ENCODE measurements around the gene KLRG1. TPM values are rescaled to one million over a fixed set of nuclear protein-coding genes. Genes with fewer than 3 reads are reported as not detected.

The KLRG1 gene
- total RNA-seq, 3 donors from 2014 or later, result 2.0 to 3.9 (median 3.8) TPM

DNA sequence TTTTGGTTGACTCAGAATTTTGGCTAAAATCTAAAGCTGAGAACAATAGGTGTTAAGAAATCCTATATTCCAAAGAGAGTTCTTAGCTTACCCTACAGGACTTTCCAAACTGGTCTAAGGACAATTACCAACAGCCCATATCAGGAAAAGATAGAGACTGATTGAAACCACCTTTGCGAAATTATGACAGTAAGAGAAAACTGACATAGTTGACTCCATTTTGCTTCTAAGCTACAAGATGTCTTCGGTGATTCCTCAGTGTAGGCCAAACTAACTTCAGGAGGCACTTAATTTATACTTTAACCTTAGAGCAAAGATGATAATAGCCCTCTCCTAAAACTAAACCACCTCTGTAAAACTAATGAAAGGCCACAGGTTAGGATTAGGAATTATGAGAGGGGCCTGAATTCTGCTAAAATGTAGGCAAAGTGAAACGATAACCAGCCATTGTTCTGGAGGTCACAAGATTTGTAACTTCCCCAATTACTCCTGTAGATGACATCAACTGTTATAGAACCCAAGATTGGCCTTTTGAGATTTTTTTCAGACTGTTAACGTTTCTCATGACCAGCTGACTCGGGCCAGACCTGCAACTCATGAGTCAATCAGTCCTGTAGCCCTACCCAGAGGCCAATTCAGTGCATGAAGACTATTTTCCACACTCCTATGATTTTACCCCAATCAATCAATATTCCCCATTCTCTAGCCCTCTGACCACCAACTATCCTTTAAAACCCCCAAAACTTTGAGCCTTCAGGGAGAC, 43.0 kb downstream of the KLRG1 start:
- intact Hi-C loops (cut with DNase I; ENCODE audit: low total_unique reads), result no loop called here
- Histone ChIP-seq H3K9me3 (no peaks in the 10 kb centered on the region), H3K27ac (no peak overlapping the region), H3K27me3 (no peaks in the 10 kb centered on the region), H3K36me3 (no peaks in the 10 kb centered on the region), H3K4me3 (no peak overlapping the region), H3K4me1 (no peaks in the 10 kb centered on the region)
- no peak for TF ChIP-seq POLR2AphosphoS5 (IDR thresholded peaks at IDR 0.05)
- TF ChIP-seq POLR2A (IDR thresholded peaks at IDR 0.05), result no peak
- TF ChIP-seq, protein P1, sequence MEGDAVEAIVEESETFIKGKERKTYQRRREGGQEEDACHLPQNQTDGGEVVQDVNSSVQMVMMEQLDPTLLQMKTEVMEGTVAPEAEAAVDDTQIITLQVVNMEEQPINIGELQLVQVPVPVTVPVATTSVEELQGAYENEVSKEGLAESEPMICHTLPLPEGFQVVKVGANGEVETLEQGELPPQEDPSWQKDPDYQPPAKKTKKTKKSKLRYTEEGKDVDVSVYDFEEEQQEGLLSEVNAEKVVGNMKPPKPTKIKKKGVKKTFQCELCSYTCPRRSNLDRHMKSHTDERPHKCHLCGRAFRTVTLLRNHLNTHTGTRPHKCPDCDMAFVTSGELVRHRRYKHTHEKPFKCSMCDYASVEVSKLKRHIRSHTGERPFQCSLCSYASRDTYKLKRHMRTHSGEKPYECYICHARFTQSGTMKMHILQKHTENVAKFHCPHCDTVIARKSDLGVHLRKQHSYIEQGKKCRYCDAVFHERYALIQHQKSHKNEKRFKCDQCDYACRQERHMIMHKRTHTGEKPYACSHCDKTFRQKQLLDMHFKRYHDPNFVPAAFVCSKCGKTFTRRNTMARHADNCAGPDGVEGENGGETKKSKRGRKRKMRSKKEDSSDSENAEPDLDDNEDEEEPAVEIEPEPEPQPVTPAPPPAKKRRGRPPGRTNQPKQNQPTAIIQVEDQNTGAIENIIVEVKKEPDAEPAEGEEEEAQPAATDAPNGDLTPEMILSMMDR (IDR thresholded peaks at IDR 0.05), result no peak
- DNase-seq (ENCODE audit: low spot score in 2 of 2), result no peak

DNA sequence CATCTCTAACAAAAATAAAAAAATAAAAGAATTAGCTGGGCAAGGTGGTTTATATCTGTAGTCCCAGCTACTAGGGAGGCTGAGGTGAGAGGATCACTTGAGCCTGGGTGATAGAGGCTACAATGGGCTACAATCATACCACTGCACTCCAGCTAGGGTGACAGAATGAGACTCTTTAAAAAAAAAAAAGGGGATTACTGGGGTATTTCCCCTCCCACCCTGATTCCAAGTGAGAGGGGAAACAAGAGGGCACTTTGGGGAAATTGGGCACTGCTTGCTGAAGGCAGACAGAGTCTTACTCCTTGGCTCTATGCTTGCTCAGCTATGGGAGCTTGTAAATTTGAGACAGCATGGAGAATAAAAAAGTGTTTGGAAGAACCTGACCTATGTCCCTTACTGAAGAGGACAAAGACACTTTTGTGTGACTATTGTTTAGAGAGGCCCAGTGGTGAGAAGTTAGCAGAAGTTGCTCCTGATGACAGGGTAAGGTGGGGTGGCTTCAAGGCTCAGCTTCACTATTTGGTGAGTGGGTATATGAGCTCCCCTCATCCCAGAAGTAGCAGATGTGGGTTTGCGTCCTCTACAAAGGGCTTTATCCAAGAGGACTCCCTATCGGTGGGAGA, 44.0 kb downstream of the KLRG1 start:
- TF ChIP-seq, protein P1 (IDR thresholded peaks at IDR 0.05), result no peak
- TF ChIP-seq POLR2AphosphoS5 (IDR thresholded peaks at IDR 0.05) (no peak), POLR2A (IDR thresholded peaks at IDR 0.05) (no peak)
- H3K4me3 ChIP-seq, result no peak overlapping the region
- H3K9me3 ChIP-seq, result no peaks in the 10 kb centered on the region
- no peak overlapping the region for H3K27ac ChIP-seq
- no peaks in the 10 kb centered on the region for H3K4me1 ChIP-seq
- no peaks in the 10 kb centered on the region for H3K27me3 ChIP-seq
- H3K36me3 ChIP-seq, result no peaks in the 10 kb centered on the region
- no peak for DNase-seq (ENCODE audit: low spot score in 2 of 2)
- intact Hi-C loops (cut with DNase I; ENCODE audit: low total_unique reads), result no loop called here

DNA sequence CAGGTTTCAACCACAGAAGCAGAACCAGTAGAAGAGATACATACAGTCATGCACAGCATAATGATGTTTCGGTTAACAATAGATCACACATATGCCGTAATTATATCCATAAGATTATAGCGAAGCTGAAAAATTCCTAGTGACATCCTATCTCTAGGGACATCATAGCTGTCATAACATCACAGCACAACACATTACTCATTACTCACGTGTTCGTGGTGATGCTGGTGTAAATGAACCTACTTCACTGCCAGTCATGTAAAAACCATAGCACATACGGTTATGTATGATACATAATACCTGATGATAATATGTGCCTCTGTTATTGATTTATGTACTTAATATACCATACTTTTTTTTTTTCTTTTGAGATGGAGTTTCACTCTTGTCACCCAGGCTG, 44.7 kb downstream of the KLRG1 start:
- Histone ChIP-seq H3K9me3 (no peaks in the 10 kb centered on the region), H3K27ac (no peak overlapping the region), H3K4me3 (no peak overlapping the region), H3K4me1 (no peaks in the 10 kb centered on the region), H3K36me3 (no peaks in the 10 kb centered on the region), H3K27me3 (no peaks in the 10 kb centered on the region)
- DNase-seq (ENCODE audit: low spot score in 2 of 2), result no peak
- intact Hi-C loops (cut with DNase I; ENCODE audit: low total_unique reads), result no loop called here
- TF ChIP-seq POLR2AphosphoS5 (IDR thresholded peaks at IDR 0.05), result no peak
- no peak for TF ChIP-seq POLR2A (IDR thresholded peaks at IDR 0.05)
- TF ChIP-seq, protein P1 (IDR thresholded peaks at IDR 0.05), result no peak

DNA sequence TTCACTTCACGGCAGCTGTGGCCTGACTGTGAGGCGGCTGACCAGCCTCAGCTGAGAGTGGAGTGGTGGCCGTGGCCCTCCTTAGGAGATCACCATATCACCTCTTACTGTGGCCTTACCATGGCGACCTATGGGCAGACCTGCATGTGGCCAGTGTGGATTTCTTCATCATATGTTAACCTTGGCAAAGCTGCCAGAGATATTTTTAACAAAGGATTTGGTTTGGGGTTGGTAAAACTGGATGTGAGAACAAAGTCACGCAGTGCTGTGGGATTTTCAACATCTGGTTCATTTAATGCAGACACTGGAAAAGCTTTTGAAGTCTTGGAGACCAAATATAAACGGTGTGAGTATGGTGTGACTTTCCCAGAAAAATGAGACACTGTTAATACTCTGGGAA, 46.9 kb downstream of the KLRG1 start:
- Histone ChIP-seq H3K27me3 (no peaks in the 10 kb centered on the region), H3K4me1 (no peaks in the 10 kb centered on the region), H3K27ac (no peak overlapping the region), H3K36me3 (no peaks in the 10 kb centered on the region), H3K4me3 (no peak overlapping the region), H3K9me3 (no peaks in the 10 kb centered on the region)
- TF ChIP-seq POLR2A (IDR thresholded peaks at IDR 0.05), result no peak
- no peak for TF ChIP-seq POLR2AphosphoS5 (IDR thresholded peaks at IDR 0.05)
- TF ChIP-seq, protein P1 (IDR thresholded peaks at IDR 0.05), result no peak
- intact Hi-C loops (cut with DNase I; ENCODE audit: low total_unique reads), result no loop called here
- DNase-seq (ENCODE audit: low spot score in 2 of 2), result no peak

DNA sequence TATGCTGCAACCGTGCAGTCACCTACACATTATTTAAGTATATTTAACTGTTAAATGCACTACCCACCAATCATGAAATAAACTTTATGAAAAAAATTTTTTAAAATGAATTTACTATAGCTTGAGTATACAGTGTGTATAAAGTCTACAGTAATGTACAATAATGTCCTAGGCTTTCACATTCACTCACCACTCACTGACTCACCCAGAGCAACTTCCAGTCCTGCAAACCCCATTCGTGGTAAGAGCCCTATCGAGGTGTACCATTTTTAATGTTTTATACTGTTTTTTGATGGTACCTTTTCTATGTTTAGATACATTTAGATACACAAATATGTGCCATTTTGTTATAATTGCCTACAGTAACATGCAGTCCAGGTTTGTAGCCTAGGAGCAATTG, 48.1 kb downstream of the KLRG1 start:
- intact Hi-C loops (cut with DNase I; ENCODE audit: low total_unique reads), result no loop called here
- H3K4me1 ChIP-seq, result no peaks in the 10 kb centered on the region

More for the DNA sequence above, 48.1 kb downstream of the KLRG1 start:
- DNase-seq (ENCODE audit: low spot score in 2 of 2), result no peak
- no peak for TF ChIP-seq POLR2AphosphoS5 (IDR thresholded peaks at IDR 0.05)
- TF ChIP-seq POLR2A (IDR thresholded peaks at IDR 0.05), result no peak
- TF ChIP-seq, protein P1 (IDR thresholded peaks at IDR 0.05), result no peak
- H3K4me3 ChIP-seq, result no peak overlapping the region
- H3K27ac ChIP-seq, result no peak overlapping the region
- no peaks in the 10 kb centered on the region for H3K9me3 ChIP-seq
- no peaks in the 10 kb centered on the region for H3K36me3 ChIP-seq
- H3K27me3 ChIP-seq, result no peaks in the 10 kb centered on the region
